ENCODE measurements around the gene ARMC9.
"Not testable (repeated sequence)": the region's sequence is repeated elsewhere in the genome, so short reads cannot be mapped to it uniquely, and the experiment has no call there.

ARMC9 gene

GRCh38 chr2:231387904-231388724 lies 189.7 kb downstream of the ARMC9 start:
- no peak for DNase-seq

DNA sequence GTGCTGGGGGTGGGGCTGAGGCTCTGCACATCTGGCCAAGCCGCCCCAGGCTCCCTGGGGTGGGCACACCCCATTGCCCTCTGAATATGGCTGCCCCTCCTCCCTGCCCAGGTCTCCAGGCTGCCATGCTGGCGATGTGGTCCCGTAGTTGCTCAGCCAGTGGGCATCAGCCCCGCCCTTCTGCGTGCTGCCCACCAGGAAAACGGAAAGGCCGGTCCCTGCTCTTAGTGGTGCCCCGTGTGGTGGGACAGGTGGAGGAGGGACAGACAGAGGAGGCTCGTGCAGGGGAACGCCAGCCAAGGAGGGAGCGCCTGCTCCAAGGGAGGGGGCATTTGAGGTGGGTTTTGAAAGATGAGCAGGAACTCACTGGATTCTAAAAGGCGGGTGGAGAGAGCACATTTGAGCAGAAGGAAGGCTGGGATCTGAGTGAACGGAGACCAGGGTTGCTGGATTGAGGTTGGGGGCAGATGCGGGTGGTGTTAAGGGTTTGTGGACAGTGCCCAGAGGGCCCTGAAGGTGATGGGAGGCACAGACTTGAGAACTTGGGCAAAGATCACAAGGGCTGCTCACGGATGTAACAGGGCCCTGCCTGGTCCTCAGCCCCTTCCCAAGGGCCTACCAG lies 190.4 kb downstream of the ARMC9 start:
- DNase-seq = no peak

DNA sequence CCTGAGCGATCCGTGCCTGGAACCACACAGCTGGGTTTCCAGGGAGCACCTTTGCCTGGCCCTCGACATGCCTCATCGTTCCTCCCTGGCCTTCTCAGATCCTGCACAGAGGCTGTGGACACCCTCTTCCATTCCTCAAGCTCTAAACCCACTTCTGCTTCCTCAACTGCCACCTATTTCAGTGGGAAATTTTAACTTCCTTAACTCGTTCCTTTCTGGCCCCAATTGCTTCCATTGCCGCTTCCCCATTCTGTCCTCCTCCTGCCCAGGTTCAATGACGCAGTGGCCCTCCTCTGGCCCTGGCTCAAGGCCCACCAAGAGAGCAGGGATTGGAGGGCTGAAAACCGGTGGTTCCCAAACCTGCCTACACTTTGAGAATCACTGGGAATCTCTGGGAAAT lies 192.2 kb downstream of the ARMC9 start:
- DNase-seq = no peak

DNA sequence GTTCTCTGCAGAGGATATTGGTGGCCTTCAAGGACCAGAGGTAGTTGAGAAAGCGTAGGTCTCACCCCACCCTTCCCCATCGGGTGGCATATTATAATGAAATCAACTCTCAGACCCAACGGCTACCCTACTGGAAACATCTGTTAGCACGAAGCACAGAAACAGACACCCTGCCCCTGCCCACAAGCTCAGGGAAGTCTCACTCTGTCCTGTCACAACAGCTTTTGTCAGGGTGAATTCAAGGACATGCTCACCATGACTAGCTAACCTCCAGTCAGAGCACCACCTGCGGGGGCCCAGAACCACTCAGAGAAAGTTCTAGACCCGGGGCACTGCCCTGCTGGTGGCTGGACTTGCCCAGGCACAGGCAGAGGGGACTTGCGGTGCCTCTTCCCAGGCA lies 193.6 kb downstream of the ARMC9 start:
- no peak for DNase-seq

- no peak for DNase-seq
Measured at GRCh38 chr2:231392431-231393148, 194.2 kb downstream of the ARMC9 start.

DNA sequence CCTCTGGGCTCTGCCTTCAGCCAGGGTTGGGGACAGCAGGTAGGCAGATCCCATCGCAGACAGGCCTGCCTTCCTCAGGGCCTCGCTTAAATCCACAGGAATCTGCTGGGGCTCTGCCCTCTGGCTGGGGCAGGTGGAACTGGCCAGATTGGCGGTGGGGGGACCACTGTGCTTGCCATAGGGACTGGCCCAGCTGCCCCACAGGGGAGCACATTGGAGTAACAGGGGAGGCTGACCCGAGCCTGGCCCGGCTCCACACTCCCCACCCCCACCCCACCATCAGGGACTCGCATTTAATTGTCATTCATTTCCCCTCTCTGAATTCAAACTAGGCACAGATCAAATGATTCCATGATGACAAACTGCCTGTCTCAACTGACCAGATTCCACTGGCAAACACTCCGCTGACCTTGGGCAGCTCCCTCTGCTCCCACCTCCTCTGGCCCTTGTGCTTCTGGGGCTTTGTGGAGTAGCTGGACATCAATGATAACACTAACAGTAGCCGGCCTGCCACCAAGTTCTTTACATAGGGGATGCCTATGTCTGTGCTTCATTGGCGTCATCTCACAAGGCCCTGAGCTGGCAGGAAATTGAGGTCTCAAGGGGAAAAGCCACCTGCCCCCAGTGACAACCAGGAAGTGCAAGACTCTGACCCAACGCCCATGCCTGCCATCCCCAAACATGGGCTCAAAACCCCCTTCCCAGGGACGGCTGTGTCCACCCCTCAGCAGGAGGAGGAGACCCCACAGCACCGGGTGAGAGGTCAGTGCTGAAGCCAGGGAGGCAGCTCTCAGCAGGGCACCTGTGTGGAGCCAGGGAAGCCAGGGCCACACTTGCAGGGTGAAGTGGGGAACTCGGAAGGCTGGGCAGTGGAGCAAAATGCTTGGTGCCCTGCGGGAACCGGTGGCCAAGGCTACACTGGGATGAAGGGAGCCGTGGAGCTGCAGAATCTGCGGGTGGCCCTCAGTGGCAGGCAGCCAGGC lies 195.0 kb downstream of the ARMC9 start:
- DNase-seq = no peak

- no peak for DNase-seq
Measured at GRCh38 chr2:231394211-231395141, 196.0 kb downstream of the ARMC9 start.

- DNase-seq = no peak
Measured at GRCh38 chr2:231395188-231396057, 197.0 kb downstream of the ARMC9 start, which contains the start of gene B3GNT7. Gene B3GNT7 (plus strand): TSS chr2:231395710. CDS start chr2:231395804, 94 bp downstream.

DNA sequence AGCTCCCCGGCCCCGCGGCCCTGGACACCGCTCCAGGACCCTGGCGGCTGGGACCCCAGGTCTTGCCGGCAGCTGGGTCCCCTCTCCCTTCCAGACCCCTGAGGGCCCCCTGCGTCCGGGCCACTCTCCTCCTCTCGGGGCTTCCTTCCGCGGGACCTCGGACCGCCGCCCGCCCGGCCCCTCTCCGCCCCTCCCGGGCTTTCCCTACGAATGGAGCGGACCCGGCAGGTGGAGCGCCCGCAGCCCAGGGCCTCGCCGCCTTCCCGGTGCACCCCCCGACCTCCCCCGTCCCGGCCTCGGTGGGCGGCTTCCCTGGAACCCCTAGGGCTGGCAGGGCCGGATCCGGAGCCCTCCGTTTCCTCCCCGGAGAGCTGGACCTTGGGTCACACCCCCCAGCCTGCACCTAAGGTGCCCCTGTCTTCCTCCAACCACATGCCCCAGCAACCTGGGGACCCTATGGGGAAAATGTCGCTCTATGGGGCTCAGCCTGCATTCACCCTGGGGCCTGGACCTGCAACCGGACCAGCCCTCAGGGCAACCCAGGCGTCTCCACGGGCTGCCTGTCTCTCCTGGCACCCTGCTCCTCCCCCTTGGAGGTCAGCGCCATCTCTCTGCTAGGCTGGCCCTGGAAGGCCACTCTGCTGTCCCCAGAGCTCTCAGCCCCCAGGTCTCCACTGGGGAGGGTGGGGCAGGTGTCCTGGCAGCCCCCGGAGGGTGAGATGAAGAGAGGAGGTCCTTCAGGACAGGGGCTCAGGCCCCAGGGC lies 197.8 kb downstream of the ARMC9 start:
- no peak for DNase-seq

DNA sequence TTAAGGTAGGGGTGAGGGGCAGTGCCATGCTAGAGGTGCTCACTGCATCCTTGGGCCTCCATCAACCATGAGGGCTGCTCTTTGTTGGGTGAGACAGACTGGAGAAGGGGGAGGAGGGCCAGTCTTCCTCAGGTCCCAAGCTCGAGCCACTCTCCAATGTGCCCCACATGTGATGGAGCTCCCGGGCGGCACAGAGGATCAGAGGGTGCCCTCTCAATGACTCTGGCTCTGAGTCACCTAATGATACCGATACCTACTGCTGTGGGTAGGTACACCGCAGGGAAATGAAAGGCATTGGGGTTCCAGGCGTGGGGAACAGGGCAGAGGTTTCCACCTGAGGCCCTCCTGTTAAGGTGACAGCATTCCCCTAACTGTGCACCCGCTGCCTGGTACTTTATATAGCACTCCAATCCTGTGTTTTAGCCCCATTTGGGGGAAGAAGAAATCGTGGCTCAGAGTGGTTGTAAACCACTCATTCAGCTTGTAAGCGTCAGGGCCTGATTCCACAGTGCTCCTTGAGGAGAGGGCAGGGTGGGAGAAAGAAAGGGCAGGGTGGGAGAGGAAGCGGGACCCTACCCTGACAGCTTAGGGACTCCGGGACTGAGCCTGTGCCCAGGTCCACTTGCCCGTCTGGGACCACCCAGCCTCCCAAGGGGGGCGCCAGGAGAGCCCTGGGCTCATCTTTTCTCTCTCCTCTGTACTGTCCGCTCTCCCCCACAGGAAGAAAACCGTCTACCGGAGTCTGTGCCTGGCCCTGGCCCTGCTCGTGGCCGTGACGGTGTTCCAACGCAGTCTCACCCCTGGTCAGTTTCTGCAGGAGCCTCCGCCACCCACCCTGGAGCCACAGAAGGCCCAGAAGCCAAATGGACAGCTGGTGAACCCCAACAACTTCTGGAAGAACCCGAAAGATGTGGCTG lies 198.8 kb downstream of the ARMC9 start:
- no peak for DNase-seq

GRCh38 chr2:231397928-231398294 lies 199.5 kb downstream of the ARMC9 start:
- DNase-seq = no peak

- DNase-seq = no peak
Measured at GRCh38 chr2:231398585-231398984, 200.2 kb downstream of the ARMC9 start.

GRCh38 chr2:231399046-231399852 lies 200.8 kb downstream of the ARMC9 start:
- no peak for DNase-seq

- DNase-seq = no peak
Measured at GRCh38 chr2:231399853-231400680, 201.6 kb downstream of the ARMC9 start.

DNA sequence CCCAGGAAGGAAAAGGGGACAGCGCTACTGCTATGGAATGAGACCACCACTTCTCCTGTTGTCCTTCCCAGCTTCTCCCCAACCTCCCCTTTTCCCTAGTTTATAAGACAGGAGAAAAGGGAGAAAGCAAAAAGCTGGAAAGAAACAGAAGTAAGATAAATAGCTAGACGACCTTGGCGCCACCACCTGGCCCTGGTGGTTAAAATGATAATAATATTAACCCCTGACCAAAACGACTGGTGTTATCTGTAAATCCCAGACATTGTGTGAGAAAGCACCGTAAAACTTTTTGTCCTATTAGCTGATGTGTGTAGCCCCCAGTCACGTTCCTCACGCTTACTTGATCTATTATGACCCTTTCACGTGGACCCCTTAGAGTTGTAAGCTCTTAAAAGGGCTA lies 202.2 kb downstream of the ARMC9 start:
- DNase-seq = not testable (repeated sequence)

DNA sequence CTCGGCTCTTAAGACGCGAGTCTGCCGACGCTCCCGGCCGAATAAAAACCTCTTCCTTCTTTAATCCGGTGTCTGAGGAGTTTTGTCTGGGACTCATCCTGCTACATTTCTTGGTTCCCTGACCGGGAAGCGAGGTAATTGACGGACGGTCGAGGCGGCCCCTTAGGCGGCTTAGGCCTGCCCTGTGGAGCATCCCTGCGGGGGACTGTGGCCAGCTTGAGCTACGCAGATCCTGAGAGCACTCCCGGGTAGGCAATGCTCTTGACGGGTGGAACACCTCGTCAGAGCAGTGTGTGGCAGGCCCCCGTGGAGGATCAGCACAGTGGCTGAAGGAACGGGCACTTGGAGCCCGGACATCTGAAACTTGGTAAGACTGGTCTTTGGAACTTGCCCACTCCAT lies 202.7 kb downstream of the ARMC9 start:
- DNase-seq = not testable (repeated sequence)
